IMR-90 (cell line): ENCODE data around the gene EMCN. TPM values are rescaled to one million over a fixed set of nuclear protein-coding genes. Genes with fewer than 3 reads are reported as not detected.

Experiments
- ATAC-seq: fragments of 200-7000 bp; cut with Tn5 transposase; 2 replicates; pipeline ENCODE4 v1.9.1; 2020; ENCODE audit warnings: low read depth, mild to moderate bottlenecking, moderate library complexity
- BruUV-seq: library from RNA; stranded (reverse); fragments of 400-500 nt; replicated peaks from 2 replicates; lab custom pipeline; 2021; lab: Mats Ljungman, UMichigan
- CTCF ChIA-PET: fragments of 300-600 bp; formaldehyde crosslinking; extraction: SDS; loops from one replicate; lab custom pipeline; 2021; ENCODE audit warnings: antibody characterized with exemption; lab: Yijun Ruan, JAX
- POLR2A ChIA-PET: fragments of 300-600 bp; sonication (Branson Sonifier 250); formaldehyde crosslinking; loops from one replicate; lab custom pipeline; 2022; ENCODE audit warnings: antibody characterized with exemption; ENCODE audit not compliant: unreplicated experiment; lab: Charles Lee
- DNase-seq: peaks from one replicate; pipeline ENCODE4 v3.0.0; 2013
- H2AFZ ChIP-seq: replicated peaks from 2 replicates; pipeline ENCODE3; 2013; ENCODE audit warnings: low read length, mild to moderate bottlenecking; ENCODE audit not compliant: poor library complexity
- H2AK5ac ChIP-seq: 2 replicates; pipeline ENCODE4 v1.6.1; 2013; ENCODE audit warnings: low read depth, low read length, inconsistent platforms
- H2AK9ac ChIP-seq: replicated peaks from 2 replicates; pipeline ENCODE3; 2013; ENCODE audit warnings: mild to moderate bottlenecking, low read depth, low read length, moderate library complexity; ENCODE audit not compliant: poor library complexity
- H2BK120ac ChIP-seq: 2 replicates; pipeline ENCODE4 v1.6.1; 2013; ENCODE audit warnings: low read depth, low read length, inconsistent platforms
- H2BK15ac ChIP-seq: 3 replicates; pipeline ENCODE4 v1.6.1; 2013; ENCODE audit warnings: low read depth, low read length, inconsistent platforms
- H2BK20ac ChIP-seq: 2 replicates; pipeline ENCODE4 v1.6.1; 2013; ENCODE audit warnings: low read depth, mild to moderate bottlenecking, inconsistent platforms, low read length, moderate library complexity
- H2BK5ac ChIP-seq: 2 replicates; pipeline ENCODE4 v1.6.1; 2013; ENCODE audit warnings: mild to moderate bottlenecking, low read depth, low read length, inconsistent platforms; ENCODE audit not compliant: poor library complexity, severe bottlenecking
- H3K14ac ChIP-seq: replicated peaks from 2 replicates; pipeline ENCODE4 v1.6.1; 2013; ENCODE audit warnings: low read depth, low read length, inconsistent platforms
- H3K18ac ChIP-seq: 2 replicates; pipeline ENCODE4 v1.6.1; 2013; ENCODE audit warnings: low read depth, low read length, control low read depth
- H3K23ac ChIP-seq: 2 replicates; pipeline ENCODE4 v1.6.1; 2013; ENCODE audit warnings: low read depth, low read length, inconsistent platforms
- H3K27ac ChIP-seq: 2 replicates; pipeline ENCODE4 v1.5.1; 2013; ENCODE audit warnings: mild to moderate bottlenecking, control low read depth, low read length; ENCODE audit not compliant: insufficient read depth
- H3K27me3 ChIP-seq: 2 replicates; pipeline ENCODE4 v1.6.1; 2013; ENCODE audit warnings: low read length; ENCODE audit not compliant: control insufficient read depth, insufficient read depth
- H3K36me3 ChIP-seq: 2 replicates; pipeline ENCODE4 v1.6.1; 2013; ENCODE audit warnings: low read length, mixed read lengths; ENCODE audit not compliant: control insufficient read depth, insufficient read depth
- H3K4ac ChIP-seq: 2 replicates; pipeline ENCODE4 v1.6.1; 2013; ENCODE audit warnings: low read depth, low read length, inconsistent platforms
- H3K4me1 ChIP-seq: 2 replicates; pipeline ENCODE4 v1.6.1; 2013; ENCODE audit warnings: low read length, mixed read lengths; ENCODE audit not compliant: control insufficient read depth, insufficient read depth
- H3K4me2 ChIP-seq: 2 replicates; pipeline ENCODE4 v1.6.1; 2013; ENCODE audit warnings: low read depth, mild to moderate bottlenecking, control low read depth, low read length, moderate library complexity
- H3K4me3 ChIP-seq: 2 replicates; pipeline ENCODE4 v1.5.1; 2013; ENCODE audit warnings: low read depth, mild to moderate bottlenecking, control low read depth, low read length, moderate library complexity; ENCODE audit not compliant: insufficient read depth
- H3K56ac ChIP-seq: 2 replicates; pipeline ENCODE4 v1.6.1; 2013; ENCODE audit warnings: low read length, inconsistent platforms; ENCODE audit not compliant: insufficient read depth; ENCODE audit errors: extremely low read depth
- H3K79me1 ChIP-seq, 2 experiments: 2 replicates each; pipeline ENCODE4 v1.6.1; 2013; ENCODE audit warnings: low read length in 2 of 2, inconsistent platforms in 1 of 2, low read depth in 1 of 2
- H3K9ac ChIP-seq: 2 replicates; pipeline ENCODE4 v1.6.1; 2013; ENCODE audit warnings: low read depth, low read length, control low read depth
- H3K9me1 ChIP-seq: 2 replicates; pipeline ENCODE4 v1.6.1; 2013; ENCODE audit warnings: low read length, inconsistent platforms; ENCODE audit not compliant: insufficient read depth
- H3K9me3 ChIP-seq: 2 replicates; pipeline ENCODE4 v1.6.1; 2013; ENCODE audit warnings: low read length; ENCODE audit not compliant: control insufficient read depth, insufficient read depth
- H4K20me1 ChIP-seq: 2 replicates; pipeline ENCODE4 v1.6.1; 2013; ENCODE audit warnings: low read length, inconsistent platforms; ENCODE audit not compliant: insufficient read depth
- H4K5ac ChIP-seq: 2 replicates; pipeline ENCODE4 v1.6.1; 2013; ENCODE audit warnings: mild to moderate bottlenecking, low read depth, low read length, control low read depth
- H4K8ac ChIP-seq, 2 experiments: 2 replicates each; pipeline ENCODE4 v1.6.1; 2013; ENCODE audit warnings: low read depth in 2 of 2, low read length in 2 of 2, control low read depth in 1 of 2, inconsistent platforms in 1 of 2
- H4K91ac ChIP-seq: 2 replicates; pipeline ENCODE4 v1.6.1; 2013; ENCODE audit warnings: low read depth, low read length, inconsistent platforms; ENCODE audit not compliant: insufficient read depth
- BHLHE40 ChIP-seq: fragments of 150-350 bp; IDR thresholded peaks from 2 replicates; pipeline ENCODE4 v1.6.1; 2016; ENCODE audit warnings: mild to moderate bottlenecking, low read depth, low read length
- CEBPB ChIP-seq: IDR thresholded peaks from 2 replicates; pipeline ENCODE4 v1.6.1; 2012; ENCODE audit warnings: low read depth, low read length, improper control_type of control experiment
- FOS ChIP-seq: fragments of 150-350 bp; IDR thresholded peaks from 2 replicates; pipeline ENCODE4 v1.6.1; 2016; ENCODE audit warnings: low read depth, low read length
- MAFK ChIP-seq: IDR thresholded peaks from 2 replicates; pipeline ENCODE4 v1.6.1; 2012; ENCODE audit warnings: low read depth, low read length, improper control_type of control experiment
- MAZ ChIP-seq: IDR thresholded peaks from 2 replicates; pipeline ENCODE4 v1.6.1; 2012; ENCODE audit warnings: low read depth, mild to moderate bottlenecking, low read length, improper control_type of control experiment, moderate library complexity, borderline replicate concordance
- POLR2A ChIP-seq: IDR thresholded peaks from 2 replicates; pipeline ENCODE4 v1.6.1; 2012; ENCODE audit warnings: mild to moderate bottlenecking, low read depth, low read length
- RAD21 ChIP-seq: IDR thresholded peaks from 2 replicates; pipeline ENCODE4 v1.6.1; 2012; ENCODE audit warnings: low read length, improper control_type of control experiment
- RFX5 ChIP-seq: IDR thresholded peaks from 2 replicates; pipeline ENCODE4 v1.8.0; 2012; ENCODE audit warnings: low read depth, mild to moderate bottlenecking, low read length, moderate library complexity
- WGBS, 2 experiments: methylation state at CpG; one replicate each; pipeline versions ENCODE4 v1.1.5 to v1.1.7; 2013; ENCODE audit warnings: missing lambda C conversion rate in 2 of 2; ENCODE audit not compliant: insufficient read length in 1 of 2; ENCODE audit errors: extremely low coverage in 2 of 2; 5-methylcytosine and 5-hydroxymethylcytosine counted together
- dilution Hi-C: fragments of 300-500 bp; cut with HindIII; formaldehyde crosslinking; loops from one replicate; pipeline ENCODE4 v1.14.3; 2018; ENCODE audit warnings: low sequenced_read_pairs; ENCODE audit not compliant: unreplicated experiment
- in situ Hi-C: fragments of 300-500 bp; cut with MboI; formaldehyde crosslinking; loops from 3 replicates; pipeline ENCODE4 v1.14.3; 2019; ENCODE audit warnings: low sequenced_read_pairs, inconsistent platforms, mixed read lengths
- intact Hi-C: fragments of 100-400 bp; cut with micrococcal nuclease; formaldehyde crosslinking; loops from 2 replicates; pipeline ENCODE4 v1.10.0; 2022
- polyA plus RNA-seq, 3 experiments: library from polyadenylated mRNA; depleted of rRNA; stranded (reverse); fragments of >200 nt; gene quantifications; 2 replicates each; pipeline ENCODE4 v1.2.3, GENCODE V29; 2012; ENCODE audit warnings: low replicate concordance in 1 of 3
- total RNA-seq: library from RNA; depleted of rRNA; stranded (reverse); fragments of >200 nt; gene quantifications from 2 replicates; pipeline ENCODE4 v1.2.3, GENCODE V29; 2012
- TF ChIP-seq, protein P1 (sequence below): fragments of 150-350 bp; IDR thresholded peaks from 2 replicates; pipeline ENCODE4 v1.6.1; 2016; ENCODE audit warnings: low read depth, mild to moderate bottlenecking, low read length, moderate library complexity, borderline replicate concordance
- TF ChIP-seq, protein P2 (sequence below): fragments of 150-350 bp; IDR thresholded peaks from 2 replicates; pipeline ENCODE4 v1.6.1; 2017; ENCODE audit warnings: mild to moderate bottlenecking, antibody characterized with exemption, low read length, low read depth
- TF ChIP-seq, protein P3 (sequence below): conservative IDR thresholded peaks from 2 replicates; pipeline ENCODE4 v1.5.1; 2012; ENCODE audit warnings: mild to moderate bottlenecking, low read depth, low read length, improper control_type of control experiment

EMCN gene
- total and polyA plus RNA-seq, 2 of the 4 experiments (the other 2 are of a cell fraction), result not detected

- Histone ChIP-seq H3K18ac (no peak overlapping the region), H4K20me1 (no peaks in the 10 kb centered on the region), H3K27ac (no peak overlapping the region), H3K9me3 (no peaks in the 10 kb centered on the region), H3K4me1 (no peaks in the 10 kb centered on the region), H3K56ac (no peak overlapping the region), H2AFZ (no peak overlapping the region), H3K4ac (no peak overlapping the region), H3K79me1 (no peaks in the 10 kb centered on the region), H3K9ac (no peak overlapping the region), H2BK15ac (no peak overlapping the region), H2BK5ac (no peak overlapping the region), H3K36me3 (no peaks in the 10 kb centered on the region), H2AK5ac (no peak overlapping the region), H3K4me3 (no peak overlapping the region), H3K23ac (no peak overlapping the region), H2BK120ac (no peak overlapping the region), H2AK9ac (no peak overlapping the region), H3K4me2 (no peak overlapping the region), H3K27me3 (no peaks in the 10 kb centered on the region), H4K5ac (no peak overlapping the region), H4K91ac (no peak overlapping the region), H3K9me1 (no peaks in the 10 kb centered on the region), H3K14ac (no peak overlapping the region), H4K8ac (no peak overlapping the region), H2BK20ac (no peak overlapping the region)
- WGBS, 2 experiments, result no CpG with 5 or more reads among the region's 1 CpG
- dilution Hi-C loops, result no loop called here
- intact Hi-C loops, result no loop called here
- CTCF ChIA-PET, result no interaction called here
- POLR2A ChIA-PET, result no interaction called here
- TF ChIP-seq FOS (no peak), MAZ (no peak), BHLHE40 (no peak), CEBPB (no peak), RAD21 (no peak), MAFK (no peak), RFX5 (no peak), POLR2A (no peak)
- TF ChIP-seq, protein P1, sequence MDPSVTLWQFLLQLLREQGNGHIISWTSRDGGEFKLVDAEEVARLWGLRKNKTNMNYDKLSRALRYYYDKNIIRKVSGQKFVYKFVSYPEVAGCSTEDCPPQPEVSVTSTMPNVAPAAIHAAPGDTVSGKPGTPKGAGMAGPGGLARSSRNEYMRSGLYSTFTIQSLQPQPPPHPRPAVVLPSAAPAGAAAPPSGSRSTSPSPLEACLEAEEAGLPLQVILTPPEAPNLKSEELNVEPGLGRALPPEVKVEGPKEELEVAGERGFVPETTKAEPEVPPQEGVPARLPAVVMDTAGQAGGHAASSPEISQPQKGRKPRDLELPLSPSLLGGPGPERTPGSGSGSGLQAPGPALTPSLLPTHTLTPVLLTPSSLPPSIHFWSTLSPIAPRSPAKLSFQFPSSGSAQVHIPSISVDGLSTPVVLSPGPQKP, result no peak
- TF ChIP-seq, protein P2, sequence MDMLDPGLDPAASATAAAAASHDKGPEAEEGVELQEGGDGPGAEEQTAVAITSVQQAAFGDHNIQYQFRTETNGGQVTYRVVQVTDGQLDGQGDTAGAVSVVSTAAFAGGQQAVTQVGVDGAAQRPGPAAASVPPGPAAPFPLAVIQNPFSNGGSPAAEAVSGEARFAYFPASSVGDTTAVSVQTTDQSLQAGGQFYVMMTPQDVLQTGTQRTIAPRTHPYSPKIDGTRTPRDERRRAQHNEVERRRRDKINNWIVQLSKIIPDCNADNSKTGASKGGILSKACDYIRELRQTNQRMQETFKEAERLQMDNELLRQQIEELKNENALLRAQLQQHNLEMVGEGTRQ, result no peak
- TF ChIP-seq, protein P3, sequence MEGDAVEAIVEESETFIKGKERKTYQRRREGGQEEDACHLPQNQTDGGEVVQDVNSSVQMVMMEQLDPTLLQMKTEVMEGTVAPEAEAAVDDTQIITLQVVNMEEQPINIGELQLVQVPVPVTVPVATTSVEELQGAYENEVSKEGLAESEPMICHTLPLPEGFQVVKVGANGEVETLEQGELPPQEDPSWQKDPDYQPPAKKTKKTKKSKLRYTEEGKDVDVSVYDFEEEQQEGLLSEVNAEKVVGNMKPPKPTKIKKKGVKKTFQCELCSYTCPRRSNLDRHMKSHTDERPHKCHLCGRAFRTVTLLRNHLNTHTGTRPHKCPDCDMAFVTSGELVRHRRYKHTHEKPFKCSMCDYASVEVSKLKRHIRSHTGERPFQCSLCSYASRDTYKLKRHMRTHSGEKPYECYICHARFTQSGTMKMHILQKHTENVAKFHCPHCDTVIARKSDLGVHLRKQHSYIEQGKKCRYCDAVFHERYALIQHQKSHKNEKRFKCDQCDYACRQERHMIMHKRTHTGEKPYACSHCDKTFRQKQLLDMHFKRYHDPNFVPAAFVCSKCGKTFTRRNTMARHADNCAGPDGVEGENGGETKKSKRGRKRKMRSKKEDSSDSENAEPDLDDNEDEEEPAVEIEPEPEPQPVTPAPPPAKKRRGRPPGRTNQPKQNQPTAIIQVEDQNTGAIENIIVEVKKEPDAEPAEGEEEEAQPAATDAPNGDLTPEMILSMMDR, result no peak
- no TSS peak for BruUV-seq
- ATAC-seq, result no peak
- no peak for DNase-seq
- in situ Hi-C loops, result no loop called here
These were observed 88.2 kb downstream of the EMCN start for GRCh38 chr4:100429616-100430015.
